GM18505 (cell line): ENCODE results near the gene PDIA2.
"Not testable (repeated sequence)": the region's sequence is repeated elsewhere in the genome, so short reads cannot be mapped to it uniquely, and the experiment has no call there.

Experiments
- ATAC-seq: cut with Tn5 transposase; IDR thresholded peaks from one replicate; pipeline ENCODE4 v1.9.1; 2021; ENCODE audit not compliant: unreplicated experiment
- POLR2A ChIP-seq: IDR thresholded peaks from 4 replicates; pipeline ENCODE4 v1.6.1; 2011; ENCODE audit warnings: borderline replicate concordance; ENCODE audit not compliant: insufficient read depth, insufficient read length; ENCODE audit errors: extremely low read depth

PDIA2 gene

DNA sequence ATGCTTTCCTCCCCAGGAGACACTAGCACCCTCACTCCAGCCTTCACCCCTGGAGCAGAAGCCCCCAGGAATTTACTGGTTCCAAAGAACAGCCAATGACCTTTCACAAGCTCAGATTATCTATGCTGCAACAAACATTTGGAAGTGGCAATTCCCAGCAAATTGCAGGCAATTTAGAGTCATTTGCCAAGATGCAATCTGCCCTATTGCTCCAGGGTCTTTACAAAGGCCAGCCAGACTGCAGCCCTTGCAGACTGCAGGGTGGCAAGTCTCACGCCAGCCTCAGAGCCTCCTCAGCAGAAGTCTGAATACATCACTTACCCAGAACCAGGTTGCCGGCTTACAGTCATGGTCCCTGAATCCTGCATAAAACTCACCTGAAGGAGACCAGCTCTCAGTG is 47.8 kb downstream of the PDIA2 start:
- TF ChIP-seq POLR2A, result no peak
- no peak for ATAC-seq

GRCh38 chr16:331181-331814 is 48.3 kb downstream of the PDIA2 start:
- not testable (repeated sequence) for ATAC-seq

- ATAC-seq, result no peak
- no peak for TF ChIP-seq POLR2A
These were observed 50.6 kb downstream of the PDIA2 start for GRCh38 chr16:333406-334094.

- ATAC-seq, result not testable (repeated sequence)
These were observed 51.3 kb downstream of the PDIA2 start for GRCh38 chr16:334164-334832.

DNA sequence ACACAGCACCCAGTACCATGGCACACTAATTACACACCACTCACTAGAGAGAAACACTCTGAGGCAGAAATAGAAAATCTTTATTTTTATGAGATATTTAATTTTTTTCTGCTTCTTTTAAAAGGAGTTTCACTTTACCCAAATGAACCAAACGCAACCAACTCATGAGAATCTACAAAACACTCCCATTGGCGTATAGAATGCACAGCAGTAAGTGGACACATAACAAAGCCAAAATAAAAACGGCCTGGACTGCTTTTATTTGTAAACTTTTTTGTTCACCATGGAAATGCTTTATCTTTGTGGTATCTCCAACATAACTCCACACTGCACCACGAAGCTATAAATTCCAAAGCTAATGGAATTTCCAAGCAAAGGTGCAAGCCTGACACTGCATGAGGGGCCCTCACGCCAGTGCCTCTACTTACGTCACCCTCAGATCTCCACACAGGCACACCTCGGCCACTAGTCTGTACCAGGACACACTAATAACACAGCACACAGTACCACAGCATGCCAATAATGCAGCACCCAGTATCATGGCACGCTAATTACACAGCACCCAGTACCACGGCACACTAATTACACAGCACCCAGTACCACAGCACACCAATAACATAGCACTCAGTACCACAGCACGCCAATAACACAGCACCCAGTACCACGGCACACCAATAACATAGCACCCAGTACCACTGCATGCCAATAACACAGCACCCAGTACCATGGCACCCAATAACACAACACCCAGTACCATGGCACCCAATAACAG is 52.1 kb downstream of the PDIA2 start:
- not testable (repeated sequence) for ATAC-seq

DNA sequence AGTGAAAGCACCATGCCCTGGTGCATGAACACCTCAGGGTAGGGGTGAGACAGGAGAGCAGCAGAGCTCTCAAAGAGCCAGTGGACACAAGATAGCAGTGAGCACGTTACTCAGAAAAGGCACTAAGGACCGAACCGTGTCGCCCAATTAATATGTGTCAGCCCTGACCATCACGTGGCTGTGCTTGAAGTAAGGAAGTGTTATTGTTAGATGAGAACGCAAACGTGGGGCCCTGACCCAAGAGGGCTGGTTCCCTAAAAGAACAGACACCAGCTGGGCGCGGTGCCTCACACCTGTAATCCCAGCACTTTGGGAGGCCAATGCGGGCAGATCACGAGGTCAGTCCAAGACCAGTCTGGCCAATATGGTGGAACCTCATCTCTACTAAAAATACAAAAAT is 53.3 kb downstream of the PDIA2 start:
- no peak for TF ChIP-seq POLR2A
- no peak for ATAC-seq
